Adrenal gland (tissue), 5 donors: ENCODE measurements around the gene MOV10.
"Not testable (repeated sequence)": the region's sequence is repeated elsewhere in the genome, so short reads cannot be mapped to it uniquely, and the experiment has no call there.

Experiments used
- CTCF ChIP-seq, 6 experiments: fragments of 450-650 bp in 4 of 6; fragments of 200-600 bp in 2 of 6; sonication (generic) in 1 of 6; IDR thresholded peaks; 1 replicate in 5 of 6; 2 replicates in 1 of 6; pipeline versions ENCODE4 v1.5.1 to v1.8.0; 2016 to 2021; ENCODE audit warnings: antibody characterized with exemption in 6 of 6, mild to moderate bottlenecking in 2 of 6, moderate library complexity in 1 of 6
- POLR2A ChIP-seq, 2 donors: fragments of 450-650 bp; IDR thresholded peaks; one replicate each; pipeline ENCODE4 v1.6.1; 2017; ENCODE audit warnings: antibody characterized with exemption in 2 of 2, mild to moderate bottlenecking in 2 of 2, moderate library complexity in 1 of 2
- donor health status: DM: no; HTN: no; CAD: no.

GRCh38 chr1:112729011-112729410 lies 54.6 kb downstream of the MOV10 start:
- not testable (repeated sequence) for TF ChIP-seq CTCF, POLR2A (IDR thresholded peaks at IDR 0.05)
